CD4-positive, alpha-beta T cell treated with Interleukin-4 for 4 hours (primary cell): ENCODE measurements around the gene BMP5.
"Not testable (repeated sequence)": the region's sequence is repeated elsewhere in the genome, so short reads cannot be mapped to it uniquely, and the experiment has no call there.

ENCODE experiments used
- DNase-seq: peaks from one replicate; pipeline ENCODE4 v3.0.0-alpha.2; 2020

Gene BMP5

DNA sequence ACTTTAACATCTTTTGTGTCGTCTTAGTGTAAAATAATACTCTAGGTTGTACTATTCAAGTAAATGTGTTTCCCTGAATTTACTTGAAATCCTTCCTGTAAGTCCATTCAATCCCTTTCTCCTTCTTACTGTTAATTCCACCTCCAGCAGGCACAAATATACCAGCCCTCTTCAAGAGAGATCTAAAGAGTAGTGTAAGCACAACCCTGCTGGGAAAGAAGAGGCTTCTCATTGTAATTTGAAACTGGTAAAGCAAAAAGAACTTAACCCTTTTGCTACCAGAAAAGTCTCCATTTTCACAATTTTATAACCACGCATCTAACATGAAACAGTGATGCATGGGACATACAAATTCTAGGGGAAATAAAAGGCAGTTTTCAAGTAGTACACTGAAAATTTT, at the start of gene BMP5:
Gene BMP5 (minus strand): TSS at position 191 of the 400 bp plus-strand sequence. CDS start 725 bp downstream, outside the sequence.
- DNase-seq = no peak

DNA sequence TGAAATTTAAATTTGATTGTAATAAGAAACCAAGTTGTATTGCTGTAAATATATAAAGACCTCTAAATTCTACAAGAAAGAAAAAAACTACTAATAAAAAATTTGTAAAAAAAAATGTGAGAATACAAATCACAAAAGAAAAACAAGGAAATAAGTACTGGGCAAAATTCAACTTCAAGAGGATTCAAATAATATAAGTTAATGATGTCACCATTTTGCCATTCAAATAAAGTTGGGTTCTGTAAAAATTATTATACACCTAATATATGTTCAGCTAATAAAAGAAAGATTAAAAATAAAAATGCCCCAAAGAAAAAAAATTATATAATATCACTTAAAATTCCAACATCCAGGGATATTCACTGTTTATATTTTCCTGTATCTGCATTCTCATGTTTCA, 47.0 kb upstream of the BMP5 start:
- no peak for DNase-seq

DNA sequence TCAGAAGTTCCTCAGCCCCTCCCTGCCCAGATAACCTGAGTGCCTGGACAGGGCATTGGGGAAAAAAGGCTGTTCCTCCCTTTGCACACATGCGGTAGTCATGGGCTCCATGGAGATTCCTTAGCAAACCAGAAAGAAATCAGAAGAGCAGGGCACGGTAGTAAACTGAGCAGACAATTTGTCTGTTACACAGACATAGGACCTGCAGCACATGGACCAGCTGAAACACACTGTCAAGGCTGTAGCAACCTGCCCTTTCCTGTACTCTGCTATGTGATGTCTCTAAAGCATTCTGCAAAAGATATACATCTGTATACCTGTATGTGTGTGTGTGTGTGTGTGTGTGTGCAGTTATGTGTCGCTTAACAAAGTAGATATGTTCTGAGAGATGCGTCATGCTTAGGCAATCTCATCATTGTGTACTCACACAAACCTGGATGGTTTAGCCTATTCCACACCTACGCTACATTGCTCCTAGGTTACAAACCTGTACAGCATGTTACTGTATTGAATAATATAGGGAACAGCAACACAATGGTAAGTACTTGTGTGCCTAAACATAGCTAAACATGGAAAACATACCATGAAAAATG, 44.4 kb upstream of the BMP5 start:
- DNase-seq = no peak

GRCh38 chr6:55918639-55919038, 43.2 kb upstream of the BMP5 start:
- no peak for DNase-seq

- no peak for DNase-seq
Observed at GRCh38 chr6:55917751-55918415, 42.5 kb upstream of the BMP5 start.

GRCh38 chr6:55916188-55916587, 40.8 kb upstream of the BMP5 start:
- DNase-seq = no peak

DNA sequence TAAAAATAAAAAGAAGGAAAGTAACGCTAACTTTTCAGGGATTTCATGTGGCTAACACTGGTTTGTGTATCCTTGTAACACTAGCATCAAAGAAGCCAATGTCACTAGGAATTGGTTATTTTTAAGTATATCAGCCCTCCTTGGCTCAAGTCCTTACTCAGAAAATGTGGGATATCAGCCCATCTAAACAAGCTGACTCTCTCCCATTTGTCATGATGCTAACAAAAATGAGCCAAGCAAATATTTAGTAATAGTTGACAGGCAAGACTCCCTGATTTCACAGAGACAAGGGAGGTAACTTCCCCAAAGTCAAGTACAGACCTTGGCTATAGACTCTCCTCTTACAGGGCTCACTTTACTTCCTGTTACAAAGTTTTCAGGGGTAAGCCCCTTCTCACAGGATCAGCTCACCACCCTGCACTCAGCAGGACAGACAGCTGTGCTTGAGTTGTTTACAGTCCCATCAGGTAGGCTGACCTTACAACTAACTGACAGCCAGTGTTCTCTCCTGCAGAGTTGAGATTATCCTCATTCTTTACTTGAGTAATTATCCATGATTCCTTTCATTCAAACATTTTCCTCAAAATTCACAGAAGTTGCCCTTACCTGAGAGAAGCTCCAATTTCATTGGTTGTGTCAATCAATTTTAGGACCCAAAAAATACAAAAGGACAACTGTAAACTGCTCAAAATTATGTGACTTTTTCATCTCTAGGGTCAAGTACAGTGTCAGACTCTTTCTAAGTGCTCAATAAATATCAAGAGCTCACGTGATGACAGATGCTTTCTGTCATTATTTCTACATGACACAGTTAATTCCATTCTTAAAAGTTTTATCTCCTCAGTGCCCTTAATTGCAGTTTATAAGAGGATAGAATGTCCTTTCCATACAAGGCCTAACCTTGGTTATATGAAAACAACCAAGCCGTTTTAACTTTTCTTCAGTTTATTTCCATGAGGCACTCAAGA, 38.1 kb upstream of the BMP5 start:
- no peak for DNase-seq

DNA sequence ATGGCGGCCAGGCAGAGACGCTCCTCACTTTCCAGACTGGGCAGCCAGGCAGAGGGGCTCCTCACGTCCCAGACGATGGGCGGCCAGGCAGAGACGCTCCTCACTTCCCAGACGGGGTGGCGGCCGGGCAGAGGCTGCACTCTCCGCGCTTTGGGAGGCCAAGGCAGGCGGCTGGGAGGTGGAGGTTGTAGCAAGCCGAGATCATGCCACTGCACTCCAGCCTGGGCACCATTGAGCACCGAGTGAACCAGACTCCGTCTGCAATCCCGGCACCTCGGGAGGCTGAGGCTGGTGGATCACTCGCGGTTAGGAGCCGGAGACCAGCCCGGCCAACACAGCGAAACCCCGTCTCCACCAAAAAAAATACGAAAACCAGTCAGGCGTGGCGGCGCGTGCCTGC, 35.1 kb upstream of the BMP5 start:
- DNase-seq = not testable (repeated sequence)

DNA sequence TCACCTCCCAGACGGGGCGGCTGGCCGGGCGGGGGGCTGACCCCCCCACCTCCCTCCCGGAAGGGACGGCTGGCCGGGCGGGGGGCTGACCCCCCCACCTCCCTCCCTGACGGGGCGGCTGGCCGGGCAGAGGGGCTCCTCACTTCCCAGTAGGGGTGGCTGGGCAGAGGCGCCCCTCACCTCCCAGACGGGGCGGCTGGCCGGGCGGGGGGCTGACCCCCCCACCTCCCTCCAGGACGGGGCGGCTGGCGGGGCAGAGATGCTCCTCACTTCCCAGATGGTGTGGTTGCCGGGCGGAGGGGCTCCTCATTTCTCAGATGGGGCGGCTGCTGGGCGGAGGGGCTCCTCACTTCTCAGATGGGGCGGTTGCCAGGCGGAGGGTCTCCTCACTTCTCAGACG, 34.5 kb upstream of the BMP5 start:
- not testable (repeated sequence) for DNase-seq

DNA sequence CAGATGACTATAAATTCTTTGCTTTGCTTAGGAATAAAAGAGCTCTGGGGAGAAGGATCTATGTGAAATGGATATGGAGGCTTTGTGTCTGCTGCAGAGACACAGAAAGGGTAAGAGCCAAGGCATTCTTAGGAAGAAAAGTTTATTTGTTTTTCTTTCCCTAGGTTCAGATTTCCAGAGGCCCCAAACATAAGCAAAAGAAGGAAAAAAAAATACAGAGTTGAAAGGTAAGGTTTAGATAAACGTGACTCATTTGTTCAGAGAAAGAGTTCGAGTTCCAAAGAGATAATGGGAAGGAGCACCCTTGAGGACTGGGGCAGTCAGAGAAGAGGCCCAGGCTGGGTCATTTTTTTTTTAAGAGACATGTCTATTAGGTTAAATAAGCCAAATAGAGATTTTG, 27.4 kb upstream of the BMP5 start:
- DNase-seq = no peak

- no peak for DNase-seq
Observed at GRCh38 chr6:55901765-55902270, 26.4 kb upstream of the BMP5 start.

DNA sequence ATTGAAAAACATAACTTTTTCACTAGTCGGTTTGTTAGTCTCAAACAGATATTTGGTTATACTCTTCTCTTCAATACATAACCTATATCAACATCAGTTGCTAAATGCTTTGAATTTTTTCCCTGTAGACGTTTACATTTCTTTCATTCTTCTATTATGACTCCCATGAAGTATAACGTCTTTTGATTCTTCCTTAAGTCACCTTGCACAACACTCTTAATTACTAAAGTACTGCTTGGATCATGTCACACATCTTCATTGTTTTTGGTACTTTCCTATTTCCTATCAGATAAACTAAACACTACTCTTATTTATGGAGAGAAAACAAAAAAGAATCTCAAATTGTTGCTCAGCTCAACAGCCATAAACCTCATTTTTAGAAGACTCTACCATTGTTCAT, 23.0 kb upstream of the BMP5 start:
- no peak for DNase-seq

- no peak for DNase-seq
Observed at GRCh38 chr6:55897346-55897745, 22.0 kb upstream of the BMP5 start.

DNA sequence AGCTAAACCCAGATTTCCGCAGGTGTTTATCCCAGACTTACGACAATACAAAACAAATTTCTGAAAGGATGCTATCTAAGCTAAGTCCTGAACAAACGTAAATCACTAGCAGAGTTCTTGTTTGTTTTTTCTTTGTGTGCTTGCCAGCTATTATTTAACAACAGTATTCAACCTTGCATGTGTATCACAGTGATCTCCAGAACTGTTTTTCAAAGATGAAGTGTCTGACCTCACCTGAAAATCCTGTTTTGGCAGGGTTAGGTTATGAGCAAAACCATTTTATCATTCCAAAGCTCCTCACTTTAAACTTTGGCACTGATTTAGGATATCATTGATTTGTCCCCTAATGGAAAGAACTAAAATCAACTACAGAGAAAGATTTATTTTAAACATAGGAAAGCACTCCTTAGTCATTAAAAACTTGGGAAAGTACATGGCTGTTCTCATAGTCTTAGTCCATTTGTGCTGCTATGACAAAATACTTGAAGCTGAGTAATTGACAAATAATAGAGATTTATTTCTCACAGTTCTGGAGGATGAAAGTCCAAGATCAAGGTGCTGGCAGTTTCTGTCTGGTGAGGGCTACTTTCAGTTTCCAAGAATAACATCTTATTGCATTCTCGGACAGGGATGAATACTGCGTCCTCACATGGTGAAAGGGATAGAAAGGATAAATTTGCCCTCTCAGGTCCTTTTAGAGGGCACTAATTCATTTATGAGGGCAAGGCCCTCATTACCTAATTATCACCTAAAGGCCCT, 20.8 kb upstream of the BMP5 start:
- no peak for DNase-seq

- no peak for DNase-seq
Observed at GRCh38 chr6:55892749-55893357, 17.5 kb upstream of the BMP5 start.

DNA sequence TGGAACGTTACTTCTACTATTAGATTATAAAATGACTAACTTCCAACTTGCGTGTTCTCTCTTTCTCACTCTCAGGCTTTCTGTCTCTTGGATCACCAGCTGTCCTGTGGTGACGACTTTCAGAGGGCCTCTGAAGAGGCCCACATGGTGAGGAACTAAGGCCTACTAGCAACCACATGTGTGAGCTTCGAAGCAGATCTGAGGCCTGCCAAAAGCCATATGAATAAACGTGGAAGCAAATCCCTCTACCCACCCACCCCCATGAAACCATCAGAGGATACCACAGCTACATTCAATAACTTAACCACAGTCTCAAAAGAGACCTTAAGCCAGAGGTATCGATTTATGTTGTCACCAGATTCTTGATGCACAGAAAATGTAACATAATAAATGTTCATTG, 13.5 kb upstream of the BMP5 start:
- DNase-seq = no peak

- no peak for DNase-seq
Observed at GRCh38 chr6:55886185-55886836, 10.9 kb upstream of the BMP5 start.

GRCh38 chr6:55882718-55883569, 7.6 kb upstream of the BMP5 start:
- DNase-seq = no peak

DNA sequence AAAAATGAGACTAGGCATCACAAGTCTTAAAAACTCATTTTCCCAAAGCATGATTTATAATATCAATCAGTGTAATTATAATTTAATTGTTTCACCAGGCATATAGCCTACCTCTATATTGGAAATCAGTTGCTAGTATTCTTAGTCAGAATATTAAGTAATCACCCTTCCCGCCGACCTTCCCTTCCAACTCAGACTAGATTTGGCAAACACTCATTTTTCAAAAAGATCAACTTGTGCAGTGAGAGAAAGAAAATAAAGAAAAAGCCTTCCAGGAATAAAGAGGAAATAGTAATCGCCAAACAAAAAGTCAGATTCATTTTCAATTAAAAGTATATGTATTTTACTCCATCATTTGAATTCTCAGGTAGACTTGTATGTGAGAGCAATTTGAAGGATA, 1.9 kb upstream of the BMP5 start:
- DNase-seq = no peak

GRCh38 chr6:55874316-55874715, 1.1 kb downstream of the BMP5 start:
- no peak for DNase-seq

GRCh38 chr6:55872866-55873265, 2.5 kb downstream of the BMP5 start:
- no peak for DNase-seq
